CD14-positive monocyte (primary cell): Measurements from ENCODE around the gene WNT8B. TPM values are rescaled to one million over a fixed set of nuclear protein-coding genes. Genes with fewer than 3 reads are reported as not detected.

Experiments
- DNase-seq, 3 donors: peaks; one replicate each; pipeline ENCODE4 v3.0.0-alpha.2; 2011 to 2022
- H2AFZ ChIP-seq: 2 replicates; pipeline ENCODE4 v1.6.0; 2012; ENCODE audit warnings: mild to moderate bottlenecking, low read depth, low read length, inconsistent platforms; ENCODE audit not compliant: insufficient read depth, poor library complexity, severe bottlenecking
- H3K27ac ChIP-seq, 2 donors: 1 replicate in 1 of 2; 2 replicates in 1 of 2; pipeline ENCODE4 v1.5.1; 2012 to 2013; ENCODE audit warnings: low read length in 2 of 2, control low read depth in 1 of 2, inconsistent platforms in 1 of 2, low read depth in 1 of 2, mild to moderate bottlenecking in 1 of 2
- H3K27me3 ChIP-seq, 2 donors: one replicate each; pipeline versions ENCODE4 v1.6.0 to v1.6.1; 2011 to 2013; ENCODE audit warnings: low read length in 2 of 2; ENCODE audit not compliant: control insufficient read depth in 2 of 2, insufficient read depth in 2 of 2
- H3K36me3 ChIP-seq, 2 donors: replicated peaks in 1 of 2; 1 replicate in 1 of 2; 2 replicates in 1 of 2; pipeline versions ENCODE4 v1.5.1 to v1.6.1; 2012 to 2013; ENCODE audit warnings: low read length in 2 of 2, control low read depth in 1 of 2, inconsistent platforms in 1 of 2, mild to moderate bottlenecking in 1 of 2; ENCODE audit not compliant: insufficient read depth in 2 of 2, control insufficient read depth in 1 of 2
- H3K4me1 ChIP-seq, 2 donors: 1 replicate in 1 of 2; 2 replicates in 1 of 2; pipeline versions ENCODE4 v1.5.1 to v1.6.1; 2012 to 2013; ENCODE audit warnings: low read length in 2 of 2, control low read depth in 1 of 2, inconsistent platforms in 1 of 2, mild to moderate bottlenecking in 1 of 2, moderate library complexity in 1 of 2; ENCODE audit not compliant: insufficient read depth in 2 of 2, control insufficient read depth in 1 of 2
- H3K4me2 ChIP-seq: replicated peaks from 2 replicates; pipeline ENCODE3; 2012; ENCODE audit warnings: low read length, moderate library complexity, mild to moderate bottlenecking; ENCODE audit not compliant: poor library complexity, severe bottlenecking; ENCODE audit errors: extremely low read depth
- H3K4me3 ChIP-seq, 3 experiments: fragments of 200-600 bp in 1 of 3; sonication (generic) in 1 of 3; replicated peaks in 1 of 3; 1 replicate in 2 of 3; 2 replicates in 1 of 3; pipeline ENCODE4 v1.5.1; 2011 to 2013; ENCODE audit warnings: low read length in 3 of 3, mild to moderate bottlenecking in 3 of 3, control low read depth in 2 of 3, low read depth in 2 of 3, inconsistent platforms in 1 of 3, moderate library complexity in 1 of 3
- H3K79me2 ChIP-seq: 2 replicates; pipeline ENCODE4 v1.6.0; 2012; ENCODE audit warnings: mild to moderate bottlenecking, control low read depth, inconsistent platforms, low read length, moderate library complexity; ENCODE audit not compliant: insufficient read depth
- H3K9ac ChIP-seq: 2 replicates; pipeline ENCODE4 v1.6.0; 2017; ENCODE audit warnings: low read length, mild to moderate bottlenecking; ENCODE audit not compliant: insufficient read depth, poor library complexity, severe bottlenecking
- H3K9me3 ChIP-seq, 2 donors: replicated peaks in 1 of 2; 1 replicate in 1 of 2; 2 replicates in 1 of 2; pipeline versions ENCODE4 v1.5.1 to v1.6.1; 2012 to 2013; ENCODE audit warnings: low read length in 2 of 2, control low read depth in 1 of 2; ENCODE audit not compliant: control insufficient read depth in 1 of 2, insufficient read depth in 1 of 2
- H4K20me1 ChIP-seq: 2 replicates; pipeline ENCODE4 v1.6.0; 2012; ENCODE audit warnings: mild to moderate bottlenecking, low read length, control low read depth, moderate library complexity; ENCODE audit not compliant: insufficient read depth
- H3K27ac Mint-ChIP-seq, 7 donors: one replicate each; pipeline ENCODE4 v1.8.0; 2020; ENCODE audit warnings: mild to moderate bottlenecking in 7 of 7, mixed read lengths in 7 of 7, moderate library complexity in 6 of 7, inconsistent platforms in 2 of 7
- H3K27me3 Mint-ChIP-seq, 3 donors: one replicate each; pipeline ENCODE4 v1.8.0; 2021 to 2022; ENCODE audit warnings: low read depth in 3 of 3, mild to moderate bottlenecking in 3 of 3, mixed read lengths in 3 of 3, moderate library complexity in 3 of 3, inconsistent platforms in 1 of 3
- H3K36me3 Mint-ChIP-seq, 2 donors: one replicate each; pipeline ENCODE4 v1.8.0; 2020; ENCODE audit warnings: mixed read lengths in 2 of 2, inconsistent platforms in 1 of 2, mild to moderate bottlenecking in 1 of 2
- H3K4me1 Mint-ChIP-seq: one replicate; pipeline ENCODE4 v1.8.0; 2020; ENCODE audit warnings: mild to moderate bottlenecking, mixed read lengths
- H3K4me3 Mint-ChIP-seq, 2 donors: one replicate each; pipeline ENCODE4 v1.8.0; 2020; ENCODE audit warnings: mild to moderate bottlenecking in 2 of 2, mixed read lengths in 2 of 2, moderate library complexity in 1 of 2
- H3K9me3 Mint-ChIP-seq, 7 donors: one replicate each; pipeline ENCODE4 v1.8.0; 2020 to 2022; ENCODE audit warnings: mixed read lengths in 7 of 7, mild to moderate bottlenecking in 6 of 7, moderate library complexity in 6 of 7, inconsistent platforms in 2 of 7
- WGBS: methylation state at CpG from one replicate; pipeline ENCODE4 v1.1.5; 2013; ENCODE audit warnings: missing lambda C conversion rate; ENCODE audit not compliant: insufficient coverage; 5-methylcytosine and 5-hydroxymethylcytosine counted together
- intact Hi-C, 2 donors: fragments of 100-400 bp; cut with micrococcal nuclease; formaldehyde crosslinking; loops; one replicate each; pipeline versions ENCODE4 v1.15.0 to v1.15.1; 2023
- polyA plus RNA-seq, 3 donors: library from polyadenylated mRNA; depleted of rRNA in 1 of 3; unstranded in 2 of 3; stranded (reverse) in 1 of 3; fragments of 300-500 nt in 2 of 3; fragments of >200 nt in 1 of 3; fragmentation: Illumina TruSeq in 2 of 3; gene quantifications; 1 replicate in 2 of 3; 2 replicates in 1 of 3; pipeline ENCODE4 v1.2.3, GENCODE V29; 2012 to 2021
- TF ChIP-seq, protein P1 (sequence below): fragments of 200-600 bp; IDR thresholded peaks from one replicate; pipeline ENCODE4 v1.8.0; 2022; ENCODE audit warnings: antibody characterized with exemption, mild to moderate bottlenecking

The WNT8B gene
- polyA plus RNA-seq, 3 donors = not detected

DNA sequence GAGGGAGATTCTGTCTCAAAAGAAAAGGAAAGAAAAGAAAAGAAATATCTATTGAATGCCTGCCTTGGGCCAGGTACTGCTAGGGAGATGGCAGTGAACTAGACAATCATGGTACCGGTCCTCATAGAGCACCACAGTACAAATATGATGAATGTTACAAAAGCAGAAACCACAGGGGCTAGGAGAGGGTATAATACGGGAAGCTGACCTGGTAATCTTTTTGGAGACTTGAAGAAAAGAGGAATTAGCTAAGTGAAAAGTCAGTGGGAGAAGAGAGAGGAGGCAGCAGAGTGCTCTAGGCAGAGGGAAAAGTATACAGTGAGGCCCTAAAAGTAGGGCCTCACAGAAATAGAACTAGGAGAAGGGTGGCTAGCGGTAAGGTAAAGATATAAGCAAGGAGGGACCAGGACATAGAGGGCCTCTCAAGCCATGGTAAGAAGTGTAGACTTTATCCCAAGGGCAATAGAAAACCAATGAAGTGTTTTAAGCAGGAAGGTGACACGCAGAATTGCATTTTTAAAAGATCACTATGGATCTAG, 42.8 kb upstream of the WNT8B start:
- H3K9me3 Mint-ChIP-seq = peaks cover 0 to 3% (median 0%) of the 10 kb centered on the region in 7 donors
- Histone ChIP-seq H3K4me2 (no peak overlapping the region), H3K36me3 (no peaks in the 10 kb centered on the region), H3K27ac (no peak overlapping the region), H3K9me3 (no peaks in the 10 kb centered on the region), H3K27me3 (peaks cover 0 to 2% of the 10 kb centered on the region in 2 donors), H2AFZ (no peak overlapping the region), H3K4me1 (peaks cover 0 to 4% of the 10 kb centered on the region in 2 donors), H3K79me2 (no peaks in the 10 kb centered on the region), H4K20me1 (no peaks in the 10 kb centered on the region), H3K9ac (no peak overlapping the region), H3K4me3 (no peak overlapping the region)
- peaks cover 4 to 14% (median 8%) of the 10 kb centered on the region in 3 donors for H3K27me3 Mint-ChIP-seq
- no peaks in the 10 kb centered on the region for H3K36me3 Mint-ChIP-seq
- TF ChIP-seq, protein P1, sequence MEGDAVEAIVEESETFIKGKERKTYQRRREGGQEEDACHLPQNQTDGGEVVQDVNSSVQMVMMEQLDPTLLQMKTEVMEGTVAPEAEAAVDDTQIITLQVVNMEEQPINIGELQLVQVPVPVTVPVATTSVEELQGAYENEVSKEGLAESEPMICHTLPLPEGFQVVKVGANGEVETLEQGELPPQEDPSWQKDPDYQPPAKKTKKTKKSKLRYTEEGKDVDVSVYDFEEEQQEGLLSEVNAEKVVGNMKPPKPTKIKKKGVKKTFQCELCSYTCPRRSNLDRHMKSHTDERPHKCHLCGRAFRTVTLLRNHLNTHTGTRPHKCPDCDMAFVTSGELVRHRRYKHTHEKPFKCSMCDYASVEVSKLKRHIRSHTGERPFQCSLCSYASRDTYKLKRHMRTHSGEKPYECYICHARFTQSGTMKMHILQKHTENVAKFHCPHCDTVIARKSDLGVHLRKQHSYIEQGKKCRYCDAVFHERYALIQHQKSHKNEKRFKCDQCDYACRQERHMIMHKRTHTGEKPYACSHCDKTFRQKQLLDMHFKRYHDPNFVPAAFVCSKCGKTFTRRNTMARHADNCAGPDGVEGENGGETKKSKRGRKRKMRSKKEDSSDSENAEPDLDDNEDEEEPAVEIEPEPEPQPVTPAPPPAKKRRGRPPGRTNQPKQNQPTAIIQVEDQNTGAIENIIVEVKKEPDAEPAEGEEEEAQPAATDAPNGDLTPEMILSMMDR = no peak
- H3K27ac Mint-ChIP-seq = peak overlapping the region in 3 of 7 donors; percentile 5 to 57 (median 8)
- DNase-seq = peak; percentile 13 to 32 (median 17)
- WGBS = 67% methylated on average over 3 of the region's 4 CpGs
- H3K4me3 Mint-ChIP-seq = no peak overlapping the region
- intact Hi-C loops = no loop called here
- H3K4me1 Mint-ChIP-seq = peaks cover 13% of the 10 kb centered on the region

DNA sequence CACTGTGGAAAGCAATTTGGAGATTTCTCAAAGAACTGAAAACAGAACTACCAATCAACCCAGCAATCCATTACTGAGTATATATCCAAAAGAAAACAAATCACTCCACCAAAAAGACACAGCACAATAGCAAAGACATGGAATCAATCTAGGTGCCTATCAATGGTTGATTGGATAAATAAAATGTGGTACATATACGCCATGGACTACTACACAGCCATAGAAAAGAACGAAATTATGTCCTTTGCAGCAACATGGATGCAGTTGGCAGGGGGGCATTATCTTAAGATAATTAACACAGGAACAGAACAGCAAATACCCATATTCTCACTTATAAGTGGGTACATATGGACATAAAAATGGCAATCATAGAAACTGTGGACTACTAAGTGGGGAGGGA, 35.4 kb upstream of the WNT8B start:
- no peaks in the 10 kb centered on the region for H3K36me3 ChIP-seq
- H3K9me3 Mint-ChIP-seq = peaks cover 0 to 2% (median 0%) of the 10 kb centered on the region in 7 donors
- intact Hi-C loops = no loop called here
- no peak overlapping the region for H3K27ac Mint-ChIP-seq
- H3K4me3 Mint-ChIP-seq = no peak overlapping the region
- no peaks in the 10 kb centered on the region for H3K27me3 ChIP-seq
- no peaks in the 10 kb centered on the region for H3K9me3 ChIP-seq
- TF ChIP-seq, protein P1 = no peak
- no peak overlapping the region for H3K9ac ChIP-seq
- no peak overlapping the region for H2AFZ ChIP-seq
- no peaks in the 10 kb centered on the region for H3K79me2 ChIP-seq
- H3K4me1 Mint-ChIP-seq = no peaks in the 10 kb centered on the region
- no peak overlapping the region for H3K4me3 ChIP-seq
- no peak for DNase-seq
- H3K27me3 Mint-ChIP-seq = peaks cover 2 to 9% (median 4%) of the 10 kb centered on the region in 3 donors
- H3K4me1 ChIP-seq = no peaks in the 10 kb centered on the region
- H3K4me2 ChIP-seq = no peak overlapping the region
- H3K36me3 Mint-ChIP-seq = no peaks in the 10 kb centered on the region
- no peak overlapping the region for H3K27ac ChIP-seq
- WGBS = no CpG with 5 or more reads among the region's 2 CpGs
- H4K20me1 ChIP-seq = no peaks in the 10 kb centered on the region
